BE2C (cell line): ENCODE measurements around the gene NMNAT3.

Experiments used
- DNase-seq: peaks from one replicate; pipeline ENCODE4 v3.0.0-alpha.2; 2020
- H3K27me3 ChIP-seq: fragments of 250-450 bp; sonication (Bioruptor Pico); 2 replicates; pipeline ENCODE4 v1.5.1; 2020; ENCODE audit warnings: mild to moderate bottlenecking
- H3K36me3 ChIP-seq: fragments of 250-450 bp; sonication (Bioruptor Pico); 2 replicates; pipeline ENCODE4 v1.5.1; 2020; ENCODE audit warnings: mild to moderate bottlenecking
- H3K4me1 ChIP-seq: fragments of 250-450 bp; sonication (Bioruptor Pico); 2 replicates; pipeline ENCODE4 v1.5.1; 2020
- H3K4me3 ChIP-seq: 2 replicates; pipeline ENCODE4 v1.5.1; 2011; ENCODE audit warnings: low read depth, low read length
- H3K9me3 ChIP-seq: fragments of 250-450 bp; sonication (Bioruptor Pico); 2 replicates; pipeline ENCODE4 v1.5.1; 2020
- CTCF ChIP-seq: IDR thresholded peaks from 2 replicates; pipeline ENCODE4 v1.5.1; 2012; ENCODE audit warnings: mild to moderate bottlenecking, low read depth, low read length

The NMNAT3 gene

GRCh38 chr3:139654637-139655365 lies 23.0 kb downstream of the NMNAT3 start:
- DNase-seq, result no peak
- H3K9me3 ChIP-seq, result no peaks in the 10 kb centered on the region
- H3K36me3 ChIP-seq, result no peaks in the 10 kb centered on the region
- H3K4me1 ChIP-seq, result no peaks in the 10 kb centered on the region
- H3K4me3 ChIP-seq, result no peak overlapping the region
- H3K27me3 ChIP-seq, result no peaks in the 10 kb centered on the region
- no peak for TF ChIP-seq CTCF

- Histone ChIP-seq H3K36me3 (no peaks in the 10 kb centered on the region), H3K9me3 (no peaks in the 10 kb centered on the region), H3K4me3 (no peak overlapping the region), H3K4me1 (no peaks in the 10 kb centered on the region), H3K27me3 (no peaks in the 10 kb centered on the region)
- DNase-seq, result no peak
- no peak for TF ChIP-seq CTCF
Observed at GRCh38 chr3:139653582-139653981, 24.2 kb downstream of the NMNAT3 start.

GRCh38 chr3:139652561-139652960 lies 25.2 kb downstream of the NMNAT3 start:
- H3K27me3 ChIP-seq, result no peaks in the 10 kb centered on the region
- no peaks in the 10 kb centered on the region; the same call in 1 of the 2 replicates for H3K9me3 ChIP-seq
- no peaks in the 10 kb centered on the region for H3K4me1 ChIP-seq
- H3K4me3 ChIP-seq, result no peak overlapping the region
- no peaks in the 10 kb centered on the region for H3K36me3 ChIP-seq
- TF ChIP-seq CTCF, result no peak
- DNase-seq, result no peak

- no peak for DNase-seq
- Histone ChIP-seq H3K9me3 (no peaks in the 10 kb centered on the region; the same call in 1 of the 2 replicates), H3K27me3 (no peaks in the 10 kb centered on the region), H3K4me1 (no peaks in the 10 kb centered on the region), H3K36me3 (no peaks in the 10 kb centered on the region), H3K4me3 (no peak overlapping the region)
- no peak for TF ChIP-seq CTCF
Observed at GRCh38 chr3:139647866-139648435, 29.8 kb downstream of the NMNAT3 start.

- DNase-seq, result no peak
- no peaks in the 10 kb centered on the region for H3K36me3 ChIP-seq
- no peak for TF ChIP-seq CTCF
- no peaks in the 10 kb centered on the region for H3K27me3 ChIP-seq
- H3K4me1 ChIP-seq, result no peaks in the 10 kb centered on the region
- H3K9me3 ChIP-seq, result no peaks in the 10 kb centered on the region; the same call in 1 of the 2 replicates
- H3K4me3 ChIP-seq, result no peak overlapping the region
Observed at GRCh38 chr3:139646512-139646911, 31.3 kb downstream of the NMNAT3 start.

- H3K27me3 ChIP-seq, result no peaks in the 10 kb centered on the region
- no peaks in the 10 kb centered on the region for H3K4me1 ChIP-seq
- no peak for TF ChIP-seq CTCF
- DNase-seq, result no peak
- no peak overlapping the region for H3K4me3 ChIP-seq
- no peaks in the 10 kb centered on the region for H3K36me3 ChIP-seq
- H3K9me3 ChIP-seq, result no peaks in the 10 kb centered on the region; the same call in 1 of the 2 replicates
Observed at GRCh38 chr3:139642996-139643395, 34.8 kb downstream of the NMNAT3 start.
